Kidney (tissue), 14 donors: ENCODE measurements around the gene PODNL1. TPM values are rescaled to one million over a fixed set of nuclear protein-coding genes. Genes with fewer than 3 reads are reported as not detected.
A peak's percentile ranks its signal among the peaks of the same experiment; 100 is the strongest.

Experiments
- DNase-seq, 5 donors: peaks; one replicate each; pipeline ENCODE4 v3.0.0-alpha.2; 2013 to 2020
- FAIRE-seq: peaks from 2 replicates; lab custom pipeline; 2012; peaks lifted over from hg19 to GRCh38; lab: Jason Lieb, UNC
- H3K27ac ChIP-seq, 2 donors: one replicate each; pipeline ENCODE4 v1.7.0; 2013; ENCODE audit warnings: low read depth in 2 of 2, low read length in 2 of 2, inconsistent platforms in 1 of 2
- H3K27me3 ChIP-seq: one replicate; pipeline ENCODE4 v1.7.1; 2013; ENCODE audit warnings: low read length, inconsistent platforms; ENCODE audit not compliant: control insufficient read depth, insufficient read depth
- H3K36me3 ChIP-seq, 3 donors: one replicate each; pipeline versions ENCODE4 v1.7.0 to v1.7.1; 2013; ENCODE audit warnings: low read length in 3 of 3, control low read depth in 1 of 3, inconsistent platforms in 1 of 3; ENCODE audit not compliant: insufficient read depth in 3 of 3, control insufficient read depth in 2 of 3
- H3K4me1 ChIP-seq, 3 donors: one replicate each; pipeline versions ENCODE4 v1.7.0 to v1.7.1; 2013; ENCODE audit warnings: low read length in 3 of 3, inconsistent platforms in 1 of 3, low read depth in 1 of 3; ENCODE audit not compliant: control insufficient read depth in 2 of 3, insufficient read depth in 2 of 3
- H3K4me3 ChIP-seq, 3 donors: one replicate each; pipeline versions ENCODE4 v1.7.0 to v1.8.1; 2013; ENCODE audit warnings: low read length in 3 of 3, control low read depth in 1 of 3, inconsistent platforms in 1 of 3
- H3K9ac ChIP-seq, 3 donors: one replicate each; pipeline versions ENCODE4 v1.7.0 to v1.7.1; 2013; ENCODE audit warnings: low read length in 3 of 3, control low read depth in 1 of 3, inconsistent platforms in 1 of 3
- H3K9me3 ChIP-seq, 3 donors: one replicate each; pipeline versions ENCODE4 v1.7.0 to v1.7.1; 2013; ENCODE audit warnings: low read length in 3 of 3, control low read depth in 1 of 3, inconsistent platforms in 1 of 3; ENCODE audit not compliant: control insufficient read depth in 2 of 3, insufficient read depth in 1 of 3
- intact Hi-C: fragments of 100-400 bp; cut with DNase I; formaldehyde crosslinking; loops from one replicate; pipeline ENCODE4 v1.11.1; 2022
- polyA plus RNA-seq: library from polyadenylated mRNA; stranded (reverse); fragments of 350-450 nt; fragmentation: Illumina TruSeq; extraction: RNeasy Lipid Tissue Mini Kit (QIAGEN cat#74804); gene quantifications from one replicate; pipeline ENCODE4 v1.2.3, GENCODE V29; 2014; ENCODE audit warnings: low read depth, low replicate concordance; ENCODE audit not compliant: insufficient read depth
- total RNA-seq: library from RNA; stranded (reverse); fragmentation: NEBNext Ultra II Directional; extraction: Animal tissue kit (Norgen Biotek cat#: 25700); gene quantifications from one replicate; pipeline ENCODE4 v1.2.1, GENCODE V29; 2021
- TF ChIP-seq, protein P1 (sequence below): IDR thresholded peaks from 3 replicates; pipeline ENCODE4 v1.5.1; 2012; ENCODE audit warnings: mild to moderate bottlenecking, moderate library complexity, borderline replicate concordance; ENCODE audit not compliant: insufficient read depth; ENCODE audit errors: extremely low read depth
- donor health status: control.
- donor health status: control.
- donor health status: control.
- donor health status: control.
- donor health status: control.
- donor health status: DM: yes; HTN: yes; CAD: no.
- donor health status: Normal renal cell carcinoma (clear cell type).

PODNL1 gene
- total and polyA plus RNA-seq, 2 donors from 2014 or later, result 3.0 TPM; not detected in 1

DNA sequence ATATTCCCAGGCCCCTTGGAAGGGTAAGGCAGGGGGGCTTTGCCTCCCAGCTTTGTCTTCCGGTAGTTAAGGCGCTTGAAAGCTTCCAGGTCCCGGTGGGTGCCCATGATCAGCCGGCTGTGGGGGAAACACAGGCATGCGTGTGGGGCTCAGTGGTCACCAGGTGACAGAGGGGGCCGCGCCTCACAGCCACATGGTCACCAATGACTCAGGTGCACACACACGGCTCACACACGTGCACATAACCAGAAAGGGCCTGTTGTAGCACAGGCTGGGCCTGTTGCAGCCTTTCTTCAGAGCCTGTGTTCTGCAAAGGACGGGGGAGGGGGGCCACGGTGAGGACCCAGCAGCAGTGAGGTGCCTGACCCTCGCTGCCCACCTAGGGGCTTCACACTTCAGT is 55.4 kb downstream of the PODNL1 start:
- Histone ChIP-seq H3K27ac (no peak overlapping the region), H3K4me1 (peaks cover 0 to 13% (median 0%) of the 10 kb centered on the region in 3 donors), H3K9ac (no peak overlapping the region), H3K4me3 (no peak overlapping the region), H3K27me3 (no peaks in the 10 kb centered on the region), H3K9me3 (no peaks in the 10 kb centered on the region), H3K36me3 (no peaks in the 10 kb centered on the region)
- DNase-seq, result no peak
- TF ChIP-seq, protein P1, sequence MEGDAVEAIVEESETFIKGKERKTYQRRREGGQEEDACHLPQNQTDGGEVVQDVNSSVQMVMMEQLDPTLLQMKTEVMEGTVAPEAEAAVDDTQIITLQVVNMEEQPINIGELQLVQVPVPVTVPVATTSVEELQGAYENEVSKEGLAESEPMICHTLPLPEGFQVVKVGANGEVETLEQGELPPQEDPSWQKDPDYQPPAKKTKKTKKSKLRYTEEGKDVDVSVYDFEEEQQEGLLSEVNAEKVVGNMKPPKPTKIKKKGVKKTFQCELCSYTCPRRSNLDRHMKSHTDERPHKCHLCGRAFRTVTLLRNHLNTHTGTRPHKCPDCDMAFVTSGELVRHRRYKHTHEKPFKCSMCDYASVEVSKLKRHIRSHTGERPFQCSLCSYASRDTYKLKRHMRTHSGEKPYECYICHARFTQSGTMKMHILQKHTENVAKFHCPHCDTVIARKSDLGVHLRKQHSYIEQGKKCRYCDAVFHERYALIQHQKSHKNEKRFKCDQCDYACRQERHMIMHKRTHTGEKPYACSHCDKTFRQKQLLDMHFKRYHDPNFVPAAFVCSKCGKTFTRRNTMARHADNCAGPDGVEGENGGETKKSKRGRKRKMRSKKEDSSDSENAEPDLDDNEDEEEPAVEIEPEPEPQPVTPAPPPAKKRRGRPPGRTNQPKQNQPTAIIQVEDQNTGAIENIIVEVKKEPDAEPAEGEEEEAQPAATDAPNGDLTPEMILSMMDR, result no peak
- no peak for FAIRE-seq
- intact Hi-C loops, result loop anchor here (10.0 kb wide), 1 partner anchor 172 kb away; no protein-coding TSS in a partner anchor

DNA sequence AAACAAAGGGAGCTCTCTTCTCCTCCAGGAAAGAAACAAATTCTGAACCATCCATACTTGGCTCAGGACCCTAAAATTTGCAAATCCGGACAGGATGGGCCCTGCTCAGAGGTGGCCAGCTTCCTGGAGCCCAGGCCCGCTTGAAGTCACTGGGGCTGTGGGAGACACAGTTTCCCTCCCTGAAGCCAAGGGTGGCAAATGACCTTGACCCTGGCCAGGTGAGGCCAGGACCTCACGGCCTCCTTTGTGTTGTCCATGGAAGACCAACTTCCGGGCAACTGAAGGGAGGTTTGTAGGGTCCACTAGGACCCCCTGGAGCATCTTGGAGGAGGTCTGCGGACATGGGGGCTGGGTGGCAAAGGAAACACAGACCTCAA is 55.8 kb downstream of the PODNL1 start:
- Histone ChIP-seq H3K9ac (no peak overlapping the region), H3K27ac (no peak overlapping the region), H3K9me3 (no peaks in the 10 kb centered on the region), H3K4me3 (no peak overlapping the region), H3K27me3 (no peaks in the 10 kb centered on the region), H3K36me3 (no peaks in the 10 kb centered on the region), H3K4me1 (peaks cover 0 to 13% (median 0%) of the 10 kb centered on the region in 3 donors)
- intact Hi-C loops, result loop anchor here (10.0 kb wide), 1 partner anchor 172 kb away; no protein-coding TSS in a partner anchor
- FAIRE-seq (no peak), DNase-seq (no peak)
- TF ChIP-seq, protein P1, result no peak

DNA sequence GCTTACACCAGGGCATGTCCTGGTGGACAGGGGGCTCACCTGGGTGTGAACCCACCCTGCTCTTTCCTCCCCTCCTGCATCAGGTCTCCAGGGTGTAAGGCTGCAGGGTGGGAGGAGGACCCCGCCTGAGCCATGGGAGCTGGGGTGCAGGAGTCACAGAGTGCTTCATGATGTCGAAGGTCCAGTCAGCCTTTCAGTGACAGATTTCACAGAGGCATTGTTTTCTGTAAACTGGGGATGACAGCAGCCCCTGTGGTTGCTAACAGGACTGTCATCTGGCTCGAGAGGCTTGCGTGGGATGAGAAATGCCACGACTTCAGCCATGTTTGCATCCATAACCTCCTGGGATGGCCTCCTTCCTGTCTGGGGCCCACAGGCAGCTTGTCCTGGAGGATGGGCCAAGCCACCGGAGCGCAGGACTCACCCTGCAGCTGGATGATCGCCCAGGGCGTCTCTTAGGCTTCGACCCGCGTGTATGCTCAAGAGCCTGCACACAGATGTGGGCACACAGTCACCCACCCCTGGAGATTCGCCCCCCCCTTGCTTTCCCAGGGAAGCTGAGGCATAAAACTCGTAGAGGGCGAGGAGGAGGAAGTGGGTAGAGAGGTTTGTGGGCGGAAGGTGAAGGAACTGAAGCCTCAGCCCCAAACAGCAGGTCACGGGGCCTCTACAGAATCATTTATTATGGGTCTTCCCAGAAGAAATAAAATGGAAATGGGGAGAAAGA is 56.4 kb downstream of the PODNL1 start:
- DNase-seq, result peak in 3 of 5 donors; percentile 43 to 81 (median 61)
- FAIRE-seq, result no peak
- Histone ChIP-seq H3K27me3 (no peaks in the 10 kb centered on the region), H3K9ac (no peak overlapping the region), H3K4me3 (no peak overlapping the region), H3K4me1 (peaks cover 0 to 13% (median 0%) of the 10 kb centered on the region in 3 donors), H3K27ac (no peak overlapping the region), H3K36me3 (no peaks in the 10 kb centered on the region), H3K9me3 (no peaks in the 10 kb centered on the region)
- TF ChIP-seq, protein P1, result no peak
- intact Hi-C loops, result loop anchor here (10.0 kb wide), 1 partner anchor 173 kb away; no protein-coding TSS in a partner anchor
